GM12878 (cell line): ENCODE results near the gene SMIM10L1. TPM values are rescaled to one million over a fixed set of nuclear protein-coding genes. Genes with fewer than 3 reads are reported as not detected.

ENCODE experiments used
- ATAC-seq: fragments of 200-7000 bp; cut with Tn5 transposase; 3 replicates; pipeline ENCODE4 v1.9.1; 2020; ENCODE audit warnings: mild to moderate bottlenecking, moderate library complexity
- BruUV-seq: library from RNA; stranded (reverse); fragments of 400-500 nt; replicated peaks from 2 replicates; lab custom pipeline; 2021; lab: Mats Ljungman, UMichigan
- CTCF ChIA-PET: fragments of 300-600 bp; sonication (Branson Sonifier 250); formaldehyde crosslinking; extraction: SDS; loops from one replicate; lab custom pipeline; 2021; ENCODE audit warnings: inconsistent platforms; lab: Yijun Ruan, JAX
- POLR2A ChIA-PET: fragments of 350-600 bp; formaldehyde crosslinking; extraction: SDS; loops from one replicate; lab custom pipeline; 2021; ENCODE audit warnings: inconsistent platforms; lab: Charles Lee
- RAD21 ChIA-PET: fragments of 300-600 bp; sonication (Branson Sonifier 250); formaldehyde crosslinking; loops from one replicate; lab custom pipeline; 2023; ENCODE audit warnings: antibody characterized with exemption; ENCODE audit not compliant: unreplicated experiment; lab: Charles Lee
- SMC1A ChIA-PET: fragments of 300-600 bp; sonication (Branson Sonifier 250); formaldehyde crosslinking; loops from one replicate; lab custom pipeline; 2023; ENCODE audit not compliant: unreplicated experiment, uncharacterized antibody; lab: Charles Lee
- DNase-seq: peaks from one replicate; pipeline ENCODE4 v3.0.0-alpha.2; 2011; ENCODE audit warnings: low read depth, low spot score
- FAIRE-seq: peaks from 3 replicates; lab custom pipeline; 2011; peaks lifted over from hg19 to GRCh38; lab: Jason Lieb, UNC
- H2AFZ ChIP-seq: 2 replicates; pipeline ENCODE4 v1.6.0; 2011; ENCODE audit warnings: low read depth, low read length, control low read depth; ENCODE audit not compliant: control insufficient read depth
- H3K27ac ChIP-seq: 2 replicates; pipeline ENCODE4 v1.5.1; 2011; ENCODE audit warnings: control low read depth; ENCODE audit not compliant: control insufficient read depth, insufficient read depth
- H3K27me3 ChIP-seq, 2 experiments: replicated peaks in 1 of 2; 2 replicates each; pipeline versions ENCODE4 v1.6.0 to v1.6.1; 2011; ENCODE audit warnings: low read length in 1 of 2; ENCODE audit not compliant: control insufficient read depth in 2 of 2, insufficient read depth in 2 of 2
- H3K36me3 ChIP-seq, 2 experiments: 2 replicates each; pipeline ENCODE4 v1.5.1; 2011; ENCODE audit warnings: low read length in 1 of 2; ENCODE audit not compliant: control insufficient read depth in 2 of 2, insufficient read depth in 2 of 2
- H3K4me1 ChIP-seq: 2 replicates; pipeline ENCODE4 v1.6.1; 2011; ENCODE audit warnings: mild to moderate bottlenecking, low read length, moderate library complexity, mixed read lengths; ENCODE audit not compliant: control insufficient read depth, insufficient read depth
- H3K4me2 ChIP-seq: 2 replicates; pipeline ENCODE4 v1.6.0; 2011; ENCODE audit warnings: control low read depth; ENCODE audit not compliant: control insufficient read depth, insufficient read depth
- H3K4me3 ChIP-seq: fragments of 200-600 bp; sonication (generic); 2 replicates; pipeline ENCODE4 v1.5.1; 2016
- H3K79me2 ChIP-seq: 2 replicates; pipeline ENCODE4 v1.6.0; 2011; ENCODE audit warnings: low read length; ENCODE audit not compliant: control insufficient read depth, insufficient read depth
- H3K9ac ChIP-seq: 2 replicates; pipeline ENCODE4 v1.8.0; 2011; ENCODE audit warnings: low read length, control low read depth, mixed read lengths; ENCODE audit not compliant: control insufficient read depth, insufficient read depth
- H3K9me3 ChIP-seq: replicated peaks from 3 replicates; pipeline ENCODE4 v1.5.1; 2011; ENCODE audit warnings: mild to moderate bottlenecking, low read length; ENCODE audit not compliant: control insufficient read depth, insufficient read depth
- H4K20me1 ChIP-seq: 2 replicates; pipeline ENCODE4 v1.6.0; 2011; ENCODE audit not compliant: control insufficient read depth, insufficient read depth
- CBFB ChIP-seq: IDR thresholded peaks from 2 replicates; pipeline ENCODE4 v1.6.1; 2016; ENCODE audit warnings: antibody characterized with exemption, low read depth
- POU2F2 ChIP-seq: IDR thresholded peaks from 3 replicates; pipeline ENCODE4 v1.6.1; 2011; ENCODE audit warnings: low read depth, mild to moderate bottlenecking, low read length, borderline replicate concordance
- TARDBP ChIP-seq: IDR thresholded peaks from 2 replicates; pipeline ENCODE4 v1.6.1; 2016; ENCODE audit warnings: borderline replicate concordance
- ZNF384 ChIP-seq: IDR thresholded peaks from 2 replicates; pipeline ENCODE4 v1.6.1; 2012; ENCODE audit warnings: low read depth, mild to moderate bottlenecking, low read length, improper control_type of control experiment, borderline replicate concordance
- WGBS: methylation state at CpG from one replicate; pipeline ENCODE4 v1.1.6; 2016; ENCODE audit warnings: low lambda C conversion rate; ENCODE audit not compliant: insufficient replicate concordance, insufficient coverage; ENCODE audit errors: missing lambda C conversion rate; 5-methylcytosine and 5-hydroxymethylcytosine counted together
- in situ Hi-C: fragments of 300-500 bp; cut with MboI; formaldehyde crosslinking; loops from 9 replicates; pipeline ENCODE4 v1.14.3; 2018; ENCODE audit warnings: mixed read lengths
- intact Hi-C: fragments of 100-400 bp; cut with micrococcal nuclease; formaldehyde crosslinking; loops from one replicate; pipeline ENCODE4 v1.14.2; 2022; ENCODE audit not compliant: unreplicated experiment
- polyA plus RNA-seq, 11 experiments: library from polyadenylated mRNA; depleted of rRNA in 4 of 11; unstranded in 6 of 11; stranded (reverse) in 5 of 11; fragments of >200 nt; fragmentation: Nextera tagmentation in 4 of 11; fragmentation: Illumina TruSeq in 1 of 11; extraction: Ambion mirVana in 4 of 11; extraction: Trizol in 1 of 11; gene quantifications; 1 replicate in 1 of 11; 2 replicates in 10 of 11; pipeline versions ENCODE4 v1.2.1 to v1.2.3, GENCODE V29; 2011 to 2016; ENCODE audit warnings: inconsistent platforms in 2 of 11, missing spikeins in 2 of 11, low read depth in 1 of 11
- total RNA-seq, 4 experiments: library from RNA; depleted of rRNA in 3 of 4; stranded (reverse); fragments of >200 nt in 3 of 4; fragmentation: Illumina TruSeq in 1 of 4; extraction: Trizol in 1 of 4; gene quantifications; 2 replicates each; pipeline versions ENCODE4 v1.2.1 to v1.2.3, GENCODE V29; 2013 to 2021
- TF ChIP-seq, protein P1 (sequence below): IDR thresholded peaks from 2 replicates; pipeline ENCODE4 v1.6.1; 2011; ENCODE audit warnings: borderline replicate concordance, low read depth, mild to moderate bottlenecking, moderate library complexity, low read length; ENCODE audit not compliant: insufficient read depth, poor library complexity, severe bottlenecking
- TF ChIP-seq, protein P2 (sequence below): IDR thresholded peaks from 2 replicates; pipeline ENCODE4 v1.6.1; 2011; ENCODE audit warnings: low read depth, mild to moderate bottlenecking, low read length, moderate library complexity, borderline replicate concordance; ENCODE audit errors: extremely low read depth

Gene SMIM10L1
- total and polyA plus RNA-seq, 10 of the 15 experiments (the other 5 are each of a cell fraction or from before 2014, with no cell fraction given) = 3.3 to 10.5 (median 7.6) TPM

DNA sequence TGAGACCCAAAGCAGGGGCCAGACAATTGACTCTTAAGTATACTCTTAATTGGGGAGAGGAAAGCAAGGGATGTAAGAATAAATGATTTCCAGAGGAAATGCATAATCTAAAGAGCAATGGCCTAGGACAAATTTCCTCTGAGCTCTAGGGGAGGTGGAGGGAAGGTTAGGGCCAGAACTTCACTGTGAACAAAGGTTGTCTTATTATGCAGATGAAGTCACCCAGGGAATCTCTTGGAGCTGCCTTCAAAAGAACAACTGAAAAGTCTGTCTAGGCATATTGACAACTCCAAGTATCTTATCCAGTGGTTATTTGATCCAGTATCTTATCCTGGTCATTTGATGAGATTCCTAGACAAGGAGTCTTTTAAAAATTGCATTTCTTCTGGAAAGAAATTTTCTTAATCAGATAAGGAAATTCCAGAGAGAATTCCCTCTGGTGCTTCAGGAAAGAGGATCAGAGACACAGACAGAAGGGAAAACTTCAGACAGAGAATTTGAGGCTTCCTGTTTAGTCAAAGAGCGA is 16.5 kb upstream of the SMIM10L1 start (continued):
- TF ChIP-seq, protein P1, sequence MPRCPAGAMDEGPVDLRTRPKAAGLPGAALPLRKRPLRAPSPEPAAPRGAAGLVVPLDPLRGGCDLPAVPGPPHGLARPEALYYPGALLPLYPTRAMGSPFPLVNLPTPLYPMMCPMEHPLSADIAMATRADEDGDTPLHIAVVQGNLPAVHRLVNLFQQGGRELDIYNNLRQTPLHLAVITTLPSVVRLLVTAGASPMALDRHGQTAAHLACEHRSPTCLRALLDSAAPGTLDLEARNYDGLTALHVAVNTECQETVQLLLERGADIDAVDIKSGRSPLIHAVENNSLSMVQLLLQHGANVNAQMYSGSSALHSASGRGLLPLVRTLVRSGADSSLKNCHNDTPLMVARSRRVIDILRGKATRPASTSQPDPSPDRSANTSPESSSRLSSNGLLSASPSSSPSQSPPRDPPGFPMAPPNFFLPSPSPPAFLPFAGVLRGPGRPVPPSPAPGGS = no peak
- no peak for TF ChIP-seq ZNF384
- no peak for TF ChIP-seq POU2F2

- DNase-seq = no peak
- no peak for ATAC-seq
- Histone ChIP-seq H3K4me3 (no peak overlapping the region), H3K36me3 (peaks cover 4 to 8% of the 10 kb centered on the region in 2 experiments), H3K9me3 (peaks cover 8% of the 10 kb centered on the region), H3K4me2 (no peak overlapping the region)
- intact Hi-C loops = no loop called here
- in situ Hi-C loops = no loop called here
- POLR2A ChIA-PET = interaction anchor here (1.0 kb wide), 2 partner anchors 9 to 12 kb away, joined by 3 to 5 read pairs; no protein-coding TSS in a partner anchor
- no peak for TF ChIP-seq CBFB
- TF ChIP-seq TARDBP = no peak
- TF ChIP-seq, protein P2, sequence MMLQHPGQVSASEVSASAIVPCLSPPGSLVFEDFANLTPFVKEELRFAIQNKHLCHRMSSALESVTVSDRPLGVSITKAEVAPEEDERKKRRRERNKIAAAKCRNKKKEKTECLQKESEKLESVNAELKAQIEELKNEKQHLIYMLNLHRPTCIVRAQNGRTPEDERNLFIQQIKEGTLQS = no peak
- TF ChIP-seq, all 136 proteins: peak for 0
- Histone ChIP-seq H3K27ac (no peak overlapping the region), H3K4me1 (no peaks in the 10 kb centered on the region), H4K20me1 (no peaks in the 10 kb centered on the region), H3K9ac (no peak overlapping the region), H3K79me2 (peaks cover 24% of the 10 kb centered on the region), H3K27me3 (no peaks in the 10 kb centered on the region), H2AFZ (no peak overlapping the region)
- no TSS peak for BruUV-seq
- RAD21 ChIA-PET = interaction anchor here (0.6 kb wide), 1 partner anchor 11 kb away, joined by 3 read pairs; no protein-coding TSS in a partner anchor
- no peak for FAIRE-seq
- CTCF ChIA-PET = no interaction called here
- SMC1A ChIA-PET = interaction anchor here (0.6 to 1.8 kb wide), 4 partner anchors 10 to 22 kb away, joined by 3 to 8 read pairs (median 3); partner anchors contain the start of gene SMIM10L1
- 79% methylated on average over 5 of the region's 5 CpGs for WGBS
Observed at GRCh38 chr12:11158885-11159444, 12.0 kb upstream of the SMIM10L1 start.
